Measurements from ENCODE around the gene FBXO47. TPM values are rescaled to one million over a fixed set of nuclear protein-coding genes. Genes with fewer than 3 reads are reported as not detected.
A peak's percentile ranks its signal among the peaks of the same experiment; 100 is the strongest.

FBXO47 gene
- total and polyA plus RNA-seq, 2 of the 4 experiments (the other 2 are of a cell fraction): under 0.01 TPM; not detected in 1

DNA sequence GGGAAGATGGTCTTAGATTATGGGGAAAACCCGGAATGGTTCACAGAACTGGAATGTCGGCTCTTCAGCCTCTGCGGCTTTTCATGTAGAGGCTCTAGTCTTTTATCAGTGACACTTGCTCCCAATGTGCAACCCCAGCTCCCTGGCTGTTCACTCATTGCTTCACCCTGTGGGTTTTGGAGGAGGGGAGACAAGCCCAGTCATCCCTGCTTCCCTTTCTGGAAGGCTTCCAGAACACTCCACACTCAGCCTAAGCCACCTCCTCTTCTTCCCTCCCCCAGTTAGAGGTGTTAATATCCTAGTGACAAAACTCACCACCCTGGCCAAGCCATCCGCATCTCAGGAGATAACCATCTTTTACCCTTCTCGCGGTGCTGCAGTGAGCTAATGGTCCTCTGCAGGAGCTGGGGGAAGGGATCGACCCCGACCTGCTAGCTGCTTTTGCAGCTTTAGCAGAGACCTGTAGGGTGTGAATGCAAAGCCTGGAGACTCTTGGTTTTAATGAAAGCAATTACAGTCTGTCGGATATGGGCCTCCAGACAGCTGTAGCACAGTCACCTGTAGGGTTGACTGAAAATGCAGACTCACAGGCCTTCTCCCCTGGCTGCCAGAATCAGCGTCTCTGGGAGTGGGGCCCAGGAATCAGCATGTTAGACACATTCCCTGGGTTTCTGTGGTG is 66.1 kb downstream of the FBXO47 start:
- H3K56ac ChIP-seq (ENCODE audit: extremely low read depth, insufficient read depth, low read length): no peak overlapping the region
- H3K14ac ChIP-seq (replicated peaks; ENCODE audit: low read depth, low read length): 0 out of 2 replicates have a peak overlapping the region, but pooled peaks have one; percentile 5
- peaks cover 28% of the 10 kb centered on the region for H3K9me1 ChIP-seq (ENCODE audit: insufficient read depth, low read length)
- in situ Hi-C loops (cut with MboI; ENCODE audit: low sequenced_read_pairs) (no loop called here), intact Hi-C loops (cut with micrococcal nuclease) (no loop called here), dilution Hi-C loops (cut with HindIII; ENCODE audit: low sequenced_read_pairs, unreplicated experiment) (no loop called here)
- H2AK5ac ChIP-seq (ENCODE audit: low read depth, low read length): no peak overlapping the region
- H4K8ac ChIP-seq (ENCODE audit: low read depth in 2 of 2, low read length in 2 of 2): peak overlapping the region in 1 of 2 experiments; percentile 23; a peak in 1 of 4 replicates
- WGBS, 2 experiments (ENCODE audit: extremely low coverage in 2 of 2, insufficient read length in 1 of 2): 17% methylated on average over 1 of the region's 10 CpGs; no CpG with 5 or more reads in 1 of the 2 experiments
- no peak overlapping the region for H3K4me3 ChIP-seq (ENCODE audit: insufficient read depth, low read depth, low read length)
- no TSS peak for BruUV-seq (replicated peaks)
- no peak overlapping the region for H4K5ac ChIP-seq (ENCODE audit: low read depth, low read length)
- no peak overlapping the region for H3K9ac ChIP-seq (ENCODE audit: low read depth, low read length)
- POLR2A ChIA-PET (ENCODE audit: unreplicated experiment): no interaction called here
- 0 out of 2 replicates have a peak overlapping the region, but pooled peaks have one; percentile 42 for H4K91ac ChIP-seq (ENCODE audit: insufficient read depth, low read depth, low read length)
- H2BK5ac ChIP-seq (ENCODE audit: low read depth, low read length, poor library complexity, severe bottlenecking): peak overlapping the region; percentile 19
- H4K20me1 ChIP-seq (ENCODE audit: insufficient read depth, low read length): peaks cover 95% of the 10 kb centered on the region
- DNase-seq: peak; percentile 98
- peak overlapping the region; percentile 30 for H3K4me2 ChIP-seq (ENCODE audit: low read depth, low read length)
- no peaks in the 10 kb centered on the region for H3K9me3 ChIP-seq (ENCODE audit: control insufficient read depth, insufficient read depth, low read length)
- no peak overlapping the region for H2AFZ ChIP-seq (replicated peaks; ENCODE audit: low read length, poor library complexity)
- H2BK15ac ChIP-seq (ENCODE audit: low read depth, low read length): no peak overlapping the region
- H3K18ac ChIP-seq (ENCODE audit: low read depth, low read length): no peak overlapping the region
- peak overlapping the region; percentile 5; the same call in 1 of the 2 replicates for H3K27ac ChIP-seq (ENCODE audit: insufficient read depth, low read length)
- H3K79me1 ChIP-seq (ENCODE audit: low read depth in 1 of 2, low read length in 2 of 2): peaks cover 36 to 83% of the 10 kb centered on the region in 2 experiments
- peaks cover 29% of the 10 kb centered on the region for H3K4me1 ChIP-seq (ENCODE audit: control insufficient read depth, insufficient read depth, low read length)
- H2AK9ac ChIP-seq (replicated peaks; ENCODE audit: low read depth, low read length, poor library complexity): peak overlapping the region; percentile 89
- H3K36me3 ChIP-seq (ENCODE audit: control insufficient read depth, insufficient read depth, low read length): peaks cover 66% of the 10 kb centered on the region
- H2BK120ac ChIP-seq (ENCODE audit: low read depth, low read length): no peak overlapping the region
- H2BK20ac ChIP-seq (ENCODE audit: low read depth, low read length): no peak overlapping the region
- ATAC-seq (ENCODE audit: low read depth): peak; percentile 85
- H3K4ac ChIP-seq (ENCODE audit: low read depth, low read length): peak overlapping the region; percentile 37; the same call in 1 of the 2 replicates
- CTCF ChIA-PET: interaction anchor here (1.2 kb wide), 1 partner anchor 25 kb away, joined by 7 read pairs; the partner anchor contains the start of gene LASP1NB
- no peak overlapping the region for H3K23ac ChIP-seq (ENCODE audit: low read depth, low read length)
- no peaks in the 10 kb centered on the region for H3K27me3 ChIP-seq (ENCODE audit: control insufficient read depth, insufficient read depth, low read length)
- TF ChIP-seq MAZ (IDR thresholded peaks at IDR 0.05; ENCODE audit: borderline replicate concordance, low read depth, low read length): peak; percentile 71; the same call in 1 of the 2 replicates
- TF ChIP-seq, protein P1, sequence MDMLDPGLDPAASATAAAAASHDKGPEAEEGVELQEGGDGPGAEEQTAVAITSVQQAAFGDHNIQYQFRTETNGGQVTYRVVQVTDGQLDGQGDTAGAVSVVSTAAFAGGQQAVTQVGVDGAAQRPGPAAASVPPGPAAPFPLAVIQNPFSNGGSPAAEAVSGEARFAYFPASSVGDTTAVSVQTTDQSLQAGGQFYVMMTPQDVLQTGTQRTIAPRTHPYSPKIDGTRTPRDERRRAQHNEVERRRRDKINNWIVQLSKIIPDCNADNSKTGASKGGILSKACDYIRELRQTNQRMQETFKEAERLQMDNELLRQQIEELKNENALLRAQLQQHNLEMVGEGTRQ (IDR thresholded peaks at IDR 0.05; ENCODE audit: low read depth, low read length): no peak
- TF ChIP-seq RFX5 (IDR thresholded peaks at IDR 0.05; ENCODE audit: low read depth, low read length): no peak
- TF ChIP-seq FOS (IDR thresholded peaks at IDR 0.05; ENCODE audit: low read depth, low read length): peak; percentile 83
- TF ChIP-seq CEBPB (IDR thresholded peaks at IDR 0.05; ENCODE audit: low read depth, low read length): peak; percentile 99
- TF ChIP-seq POLR2A (IDR thresholded peaks at IDR 0.05; ENCODE audit: low read depth, low read length): no peak
- TF ChIP-seq CHD1 (IDR thresholded peaks at IDR 0.05; ENCODE audit: low read depth, low read length): no peak
- TF ChIP-seq, protein P2, sequence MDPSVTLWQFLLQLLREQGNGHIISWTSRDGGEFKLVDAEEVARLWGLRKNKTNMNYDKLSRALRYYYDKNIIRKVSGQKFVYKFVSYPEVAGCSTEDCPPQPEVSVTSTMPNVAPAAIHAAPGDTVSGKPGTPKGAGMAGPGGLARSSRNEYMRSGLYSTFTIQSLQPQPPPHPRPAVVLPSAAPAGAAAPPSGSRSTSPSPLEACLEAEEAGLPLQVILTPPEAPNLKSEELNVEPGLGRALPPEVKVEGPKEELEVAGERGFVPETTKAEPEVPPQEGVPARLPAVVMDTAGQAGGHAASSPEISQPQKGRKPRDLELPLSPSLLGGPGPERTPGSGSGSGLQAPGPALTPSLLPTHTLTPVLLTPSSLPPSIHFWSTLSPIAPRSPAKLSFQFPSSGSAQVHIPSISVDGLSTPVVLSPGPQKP (IDR thresholded peaks at IDR 0.05; ENCODE audit: borderline replicate concordance, low read depth, low read length): no peak
- peak; percentile 66 for TF ChIP-seq BHLHE40 (IDR thresholded peaks at IDR 0.05; ENCODE audit: low read depth, low read length)
- TF ChIP-seq NFE2L2 (IDR thresholded peaks at IDR 0.05; ENCODE audit: low read depth, low read length): peak; percentile 69; the same call in 1 of the 2 replicates
- peak; percentile 61; the same call in 1 of the 2 replicates for TF ChIP-seq MXI1 (IDR thresholded peaks at IDR 0.05; ENCODE audit: borderline replicate concordance, low read depth, low read length)
- peak; percentile 94 for TF ChIP-seq RCOR1 (IDR thresholded peaks at IDR 0.05; ENCODE audit: insufficient replicate concordance, low read length)
- no peak for TF ChIP-seq RAD21 (IDR thresholded peaks at IDR 0.05; ENCODE audit: low read length)
- TF ChIP-seq, protein P3, sequence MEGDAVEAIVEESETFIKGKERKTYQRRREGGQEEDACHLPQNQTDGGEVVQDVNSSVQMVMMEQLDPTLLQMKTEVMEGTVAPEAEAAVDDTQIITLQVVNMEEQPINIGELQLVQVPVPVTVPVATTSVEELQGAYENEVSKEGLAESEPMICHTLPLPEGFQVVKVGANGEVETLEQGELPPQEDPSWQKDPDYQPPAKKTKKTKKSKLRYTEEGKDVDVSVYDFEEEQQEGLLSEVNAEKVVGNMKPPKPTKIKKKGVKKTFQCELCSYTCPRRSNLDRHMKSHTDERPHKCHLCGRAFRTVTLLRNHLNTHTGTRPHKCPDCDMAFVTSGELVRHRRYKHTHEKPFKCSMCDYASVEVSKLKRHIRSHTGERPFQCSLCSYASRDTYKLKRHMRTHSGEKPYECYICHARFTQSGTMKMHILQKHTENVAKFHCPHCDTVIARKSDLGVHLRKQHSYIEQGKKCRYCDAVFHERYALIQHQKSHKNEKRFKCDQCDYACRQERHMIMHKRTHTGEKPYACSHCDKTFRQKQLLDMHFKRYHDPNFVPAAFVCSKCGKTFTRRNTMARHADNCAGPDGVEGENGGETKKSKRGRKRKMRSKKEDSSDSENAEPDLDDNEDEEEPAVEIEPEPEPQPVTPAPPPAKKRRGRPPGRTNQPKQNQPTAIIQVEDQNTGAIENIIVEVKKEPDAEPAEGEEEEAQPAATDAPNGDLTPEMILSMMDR (conservative IDR thresholded peaks at IDR 0.05; ENCODE audit: low read depth, low read length): no peak
